ENCODE results near the gene DEFB119.
"Not testable (repeated sequence)": the region's sequence is repeated elsewhere in the genome, so short reads cannot be mapped to it uniquely, and the experiment has no call there.

DEFB119 gene

DNA sequence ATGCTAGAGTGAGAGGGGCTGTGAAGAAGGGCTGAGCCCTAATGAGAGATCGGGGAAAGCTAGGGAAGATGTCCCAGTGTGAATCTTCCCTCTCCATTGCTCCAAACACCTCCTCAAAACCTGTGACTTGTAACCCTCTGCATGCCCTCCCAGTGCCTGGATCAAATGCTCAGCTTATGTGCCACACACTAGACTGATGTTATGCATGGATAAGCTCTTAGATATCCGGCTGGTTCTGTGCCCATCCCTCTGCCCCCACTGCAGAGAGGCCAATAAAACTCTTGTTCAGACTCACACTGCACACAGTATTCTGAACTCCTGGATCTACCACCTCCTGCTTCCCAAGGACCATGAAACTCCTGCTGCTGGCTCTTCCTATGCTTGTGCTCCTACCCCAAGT lies 22.1 kb downstream of the DEFB119 start, which contains the start of gene DEFB118:
DEFB118 (plus strand) TSS at position 301 of the 400 bp plus-strand sequence; CDS start at position 351, 50 bp downstream.
- Histone ChIP-seq H3K36me3 (ENCODE audit: insufficient read depth, low read length) (no peaks in the 10 kb centered on the region), H2AFZ (ENCODE audit: low read depth, low read length) (no peak within 1 kb of the TSS), H3K4me3 (ENCODE audit: low read length) (no peak within 1 kb of the TSS), H3K9me3 (ENCODE audit: low read length) (no peaks in the 10 kb centered on the region), H3K27me3 (ENCODE audit: insufficient read depth, low read length) (peaks cover 2% of the 10 kb centered on the region), H3K4me1 (ENCODE audit: insufficient read depth, low read length) (no peaks in the 10 kb centered on the region)

DNA sequence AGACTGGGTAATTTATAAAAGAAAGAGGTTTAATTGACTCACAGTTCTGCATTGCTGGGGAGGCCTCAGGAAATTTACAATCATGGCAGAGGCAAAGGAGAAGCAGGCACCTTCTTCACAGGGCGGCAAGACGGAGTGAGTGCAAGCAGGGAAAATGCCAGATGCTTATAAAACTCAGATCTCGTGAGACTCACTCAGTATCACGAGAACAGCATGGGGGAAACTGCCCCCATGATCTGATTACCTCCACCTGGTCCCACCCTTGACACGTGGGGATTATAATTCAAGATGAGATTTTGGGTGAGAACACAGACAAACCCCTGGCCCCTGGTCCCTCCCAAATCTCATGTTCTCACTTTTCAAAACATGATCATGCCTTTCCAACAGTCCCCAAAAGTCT lies 26.1 kb downstream of the DEFB119 start:
- H3K4me1 ChIP-seq (ENCODE audit: insufficient read depth, low read length); H3K36me3 ChIP-seq (ENCODE audit: insufficient read depth, low read length); H3K27me3 ChIP-seq (ENCODE audit: insufficient read depth, low read length); H3K9me3 ChIP-seq (ENCODE audit: low read length); H2AFZ ChIP-seq (ENCODE audit: low read depth, low read length); H3K4me3 ChIP-seq (ENCODE audit: low read length): not testable (repeated sequence)

DNA sequence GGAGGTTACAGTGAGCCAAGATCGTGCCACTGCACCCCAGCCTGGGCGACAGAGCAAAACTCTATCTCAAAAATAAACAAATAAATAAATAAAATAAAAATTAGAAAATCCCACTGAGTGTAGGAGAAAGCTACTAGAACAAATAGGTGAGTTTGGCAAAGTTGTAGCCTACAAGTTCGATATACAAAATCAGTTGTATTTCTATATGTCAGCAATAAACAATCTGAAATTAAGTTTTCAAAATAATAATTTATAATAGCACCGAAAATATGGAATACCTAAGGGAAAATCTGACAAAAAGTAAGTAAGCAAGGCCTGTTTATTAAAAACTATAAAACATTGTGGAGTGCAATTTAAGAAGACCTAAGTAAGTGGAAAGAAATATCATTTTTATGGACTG lies 27.1 kb downstream of the DEFB119 start:
- no peaks in the 10 kb centered on the region for H3K27me3 ChIP-seq (ENCODE audit: insufficient read depth, low read length)
- no peaks in the 10 kb centered on the region for H3K36me3 ChIP-seq (ENCODE audit: insufficient read depth, low read length)
- H3K4me3 ChIP-seq (ENCODE audit: low read length) = no peak overlapping the region
- no peaks in the 10 kb centered on the region for H3K9me3 ChIP-seq (ENCODE audit: low read length)
- no peaks in the 10 kb centered on the region for H3K4me1 ChIP-seq (ENCODE audit: insufficient read depth, low read length)
- no peak overlapping the region for H2AFZ ChIP-seq (ENCODE audit: low read depth, low read length)

DNA sequence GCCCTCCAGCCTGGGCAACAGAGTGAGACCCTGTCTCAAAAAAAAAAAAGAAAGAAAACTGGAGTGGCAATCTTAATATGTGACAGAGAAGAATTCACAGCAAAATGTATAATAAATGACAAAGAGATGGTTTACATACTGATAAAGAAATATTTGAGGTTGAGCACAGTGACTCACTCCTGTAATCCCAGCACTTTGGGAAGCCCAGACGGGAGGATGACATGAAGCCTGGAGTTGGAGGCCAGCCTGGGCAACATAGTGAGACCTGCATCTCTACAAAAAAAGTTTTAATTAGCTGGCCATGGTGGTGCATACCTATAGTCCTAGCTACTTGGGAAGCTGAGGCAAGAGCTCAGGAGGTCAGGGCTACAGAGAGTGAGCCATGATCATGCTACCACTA lies 34.4 kb downstream of the DEFB119 start:
- Histone ChIP-seq H3K27me3 (ENCODE audit: insufficient read depth, low read length) (no peaks in the 10 kb centered on the region), H3K9me3 (ENCODE audit: low read length) (no peaks in the 10 kb centered on the region), H3K4me3 (ENCODE audit: low read length) (no peak overlapping the region), H3K4me1 (ENCODE audit: insufficient read depth, low read length) (no peaks in the 10 kb centered on the region), H2AFZ (ENCODE audit: low read depth, low read length) (no peak overlapping the region), H3K36me3 (ENCODE audit: insufficient read depth, low read length) (no peaks in the 10 kb centered on the region)

DNA sequence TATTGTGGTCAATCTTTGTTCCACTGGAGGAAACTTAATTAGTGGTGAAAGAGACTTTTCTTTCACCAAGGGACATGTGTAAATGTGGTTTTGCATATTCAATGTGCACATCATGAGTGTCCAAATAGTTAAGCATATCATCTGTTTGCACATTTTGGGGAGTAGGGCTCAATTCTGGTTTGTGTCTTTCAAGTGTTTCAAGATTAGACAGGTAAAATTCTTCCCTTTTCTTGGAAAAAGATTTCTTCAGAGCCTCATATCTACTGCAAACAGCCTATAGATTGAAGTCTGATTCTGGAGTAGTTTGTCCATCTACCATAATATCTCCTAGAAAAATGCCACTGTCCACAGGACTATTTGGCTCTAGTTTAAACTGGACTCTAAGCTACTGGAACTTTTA lies 48.9 kb downstream of the DEFB119 start:
- no peaks in the 10 kb centered on the region for H3K9me3 ChIP-seq (ENCODE audit: low read length)
- no peak overlapping the region for H2AFZ ChIP-seq (ENCODE audit: low read depth, low read length)
- H3K4me1 ChIP-seq (ENCODE audit: insufficient read depth, low read length) = no peaks in the 10 kb centered on the region
- no peak overlapping the region for H3K4me3 ChIP-seq (ENCODE audit: low read length)
- H3K27me3 ChIP-seq (ENCODE audit: insufficient read depth, low read length) = no peaks in the 10 kb centered on the region
- no peaks in the 10 kb centered on the region for H3K36me3 ChIP-seq (ENCODE audit: insufficient read depth, low read length)

DNA sequence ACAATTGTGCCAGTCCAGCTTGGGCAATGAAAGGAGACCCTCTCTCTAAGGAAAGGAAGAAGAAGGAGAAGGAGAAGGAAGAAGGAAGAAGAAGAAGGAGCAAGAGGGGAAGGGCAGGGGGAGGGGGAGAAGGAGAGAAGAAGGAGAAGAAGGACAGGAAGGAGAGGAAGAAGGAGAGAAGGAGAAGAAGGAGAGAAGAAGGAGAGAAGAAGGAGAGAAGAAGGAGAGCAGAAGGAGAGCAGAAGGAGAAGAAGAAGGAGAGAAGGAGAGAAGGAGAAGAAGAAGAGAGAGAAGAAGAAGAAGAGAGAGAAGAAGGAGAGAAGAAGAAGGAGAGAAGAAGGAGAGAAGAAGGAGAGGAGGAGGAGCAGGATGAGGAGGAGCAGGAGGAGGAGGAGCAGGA lies 59.5 kb downstream of the DEFB119 start:
- no peak overlapping the region for H2AFZ ChIP-seq (ENCODE audit: low read depth, low read length)
- H3K36me3 ChIP-seq (ENCODE audit: insufficient read depth, low read length) = no peaks in the 10 kb centered on the region
- H3K9me3 ChIP-seq (ENCODE audit: low read length) = no peaks in the 10 kb centered on the region
- H3K4me3 ChIP-seq (ENCODE audit: low read length) = no peak overlapping the region
- H3K27me3 ChIP-seq (ENCODE audit: insufficient read depth, low read length) = no peaks in the 10 kb centered on the region
- H3K4me1 ChIP-seq (ENCODE audit: insufficient read depth, low read length) = no peaks in the 10 kb centered on the region
